AG09309 (cell line): ENCODE data around the gene RAB23.

ENCODE experiments used
- DNase-seq: peaks from one replicate; pipeline ENCODE4 v3.0.0-alpha.2; 2010; ENCODE audit warnings: low read depth
- H3K4me3 ChIP-seq: 2 replicates; pipeline ENCODE4 v1.5.1; 2011; ENCODE audit warnings: mild to moderate bottlenecking, low read depth, low read length, moderate library complexity; ENCODE audit not compliant: control insufficient read depth
- TF ChIP-seq, protein P1 (sequence below): IDR thresholded peaks from 2 replicates; pipeline ENCODE4 v1.5.1; 2011; ENCODE audit warnings: mild to moderate bottlenecking, low read depth, low read length, inconsistent platforms; ENCODE audit not compliant: insufficient read depth, control insufficient read depth; ENCODE audit errors: missing control alignments

RAB23 gene

DNA sequence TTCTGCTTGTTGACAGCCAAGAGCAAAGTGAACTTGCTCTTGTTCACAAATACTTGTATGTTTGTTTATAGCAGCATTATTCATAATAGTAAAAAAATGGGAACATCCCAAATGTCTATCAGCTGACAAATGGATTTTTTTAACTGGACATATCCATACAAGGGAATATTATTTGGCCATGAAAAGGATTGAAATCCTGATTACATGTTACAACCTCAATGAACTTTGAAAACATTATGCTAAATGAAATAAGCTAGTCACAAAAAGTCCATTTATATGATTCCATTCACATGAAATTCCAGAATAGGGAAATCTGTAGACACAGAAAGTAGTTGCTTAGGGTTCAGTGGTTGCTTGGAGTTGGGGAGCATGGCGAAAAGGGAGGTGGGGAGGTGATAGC lies 78.4 kb downstream of the RAB23 start:
- H3K4me3 ChIP-seq = no peak overlapping the region
- TF ChIP-seq, protein P1, sequence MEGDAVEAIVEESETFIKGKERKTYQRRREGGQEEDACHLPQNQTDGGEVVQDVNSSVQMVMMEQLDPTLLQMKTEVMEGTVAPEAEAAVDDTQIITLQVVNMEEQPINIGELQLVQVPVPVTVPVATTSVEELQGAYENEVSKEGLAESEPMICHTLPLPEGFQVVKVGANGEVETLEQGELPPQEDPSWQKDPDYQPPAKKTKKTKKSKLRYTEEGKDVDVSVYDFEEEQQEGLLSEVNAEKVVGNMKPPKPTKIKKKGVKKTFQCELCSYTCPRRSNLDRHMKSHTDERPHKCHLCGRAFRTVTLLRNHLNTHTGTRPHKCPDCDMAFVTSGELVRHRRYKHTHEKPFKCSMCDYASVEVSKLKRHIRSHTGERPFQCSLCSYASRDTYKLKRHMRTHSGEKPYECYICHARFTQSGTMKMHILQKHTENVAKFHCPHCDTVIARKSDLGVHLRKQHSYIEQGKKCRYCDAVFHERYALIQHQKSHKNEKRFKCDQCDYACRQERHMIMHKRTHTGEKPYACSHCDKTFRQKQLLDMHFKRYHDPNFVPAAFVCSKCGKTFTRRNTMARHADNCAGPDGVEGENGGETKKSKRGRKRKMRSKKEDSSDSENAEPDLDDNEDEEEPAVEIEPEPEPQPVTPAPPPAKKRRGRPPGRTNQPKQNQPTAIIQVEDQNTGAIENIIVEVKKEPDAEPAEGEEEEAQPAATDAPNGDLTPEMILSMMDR = no peak
- no peak for DNase-seq

DNA sequence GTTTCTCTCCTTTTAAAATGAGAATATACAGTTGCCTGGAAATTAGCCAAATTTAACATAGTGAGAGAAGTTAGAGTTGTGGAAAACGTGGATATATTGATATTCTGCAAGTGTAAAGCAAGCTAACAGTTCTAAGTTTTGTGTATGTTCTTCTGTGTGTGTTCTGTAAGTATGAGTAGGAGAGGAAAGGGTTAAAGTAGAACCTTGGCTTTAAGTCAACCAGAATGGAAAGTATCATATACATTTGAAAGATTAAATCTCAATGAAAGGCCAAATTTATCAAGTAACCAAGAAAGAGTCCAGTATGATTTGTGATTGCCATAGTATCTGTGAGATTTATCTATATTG lies 80.0 kb downstream of the RAB23 start:
- no peak overlapping the region for H3K4me3 ChIP-seq
- TF ChIP-seq, protein P1 = no peak
- DNase-seq = no peak

DNA sequence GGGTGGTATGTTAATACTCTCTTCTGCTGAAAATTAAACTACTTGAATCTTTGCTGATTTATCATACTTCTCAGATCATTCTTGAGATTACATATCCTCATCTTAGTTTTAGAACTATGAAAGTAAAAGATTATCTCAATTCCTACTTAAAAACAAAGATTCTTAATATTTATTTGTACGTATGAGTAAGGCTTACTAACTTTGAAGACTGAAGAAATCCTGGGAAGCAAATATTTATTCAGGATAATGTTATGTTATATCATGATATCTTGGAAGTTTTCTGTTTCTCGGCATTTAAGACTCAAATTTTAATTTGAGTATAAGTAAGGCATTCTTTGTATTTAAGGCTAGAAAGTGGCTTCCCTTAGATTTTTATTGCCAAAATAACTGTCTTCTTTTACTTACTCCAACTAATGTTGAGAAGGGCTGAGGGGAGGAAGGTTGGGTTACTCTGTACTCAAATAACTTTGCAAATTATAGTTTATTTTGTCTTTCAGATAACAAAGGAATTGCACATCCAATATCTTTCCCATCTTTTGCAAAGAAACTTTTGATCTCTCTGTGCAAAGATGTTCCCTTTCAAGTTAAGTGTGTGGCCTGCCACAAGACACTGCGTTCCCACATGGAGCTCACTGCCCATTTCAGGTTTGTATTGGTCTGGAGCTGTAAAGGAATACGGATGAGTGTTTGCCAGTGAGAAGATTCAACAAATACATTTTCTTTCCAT lies 80.5 kb downstream of the RAB23 start:
- TF ChIP-seq, protein P1 = no peak
- no peak overlapping the region for H3K4me3 ChIP-seq
- no peak for DNase-seq

DNA sequence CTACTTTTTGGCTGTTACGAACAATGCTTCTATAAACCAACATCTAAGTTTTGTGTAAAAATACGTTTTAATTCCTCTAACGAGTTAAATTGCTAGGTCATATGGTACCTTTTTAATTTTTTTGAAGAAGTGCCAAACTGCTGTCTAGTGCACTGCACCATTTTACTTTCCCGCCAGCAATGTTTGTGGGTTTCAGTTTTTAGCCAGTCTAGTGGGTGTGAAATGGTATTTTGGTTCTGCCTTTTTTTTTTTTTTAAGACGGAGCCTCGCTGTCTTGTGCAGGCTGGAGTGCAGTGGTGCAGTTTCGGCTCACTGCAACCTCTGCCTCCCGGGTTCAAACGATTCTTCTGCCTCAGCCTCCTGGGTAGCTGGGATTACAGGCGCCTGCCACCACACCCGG lies 84.1 kb downstream of the RAB23 start:
- DNase-seq = no peak
- TF ChIP-seq, protein P1 = no peak
- no peak overlapping the region for H3K4me3 ChIP-seq

DNA sequence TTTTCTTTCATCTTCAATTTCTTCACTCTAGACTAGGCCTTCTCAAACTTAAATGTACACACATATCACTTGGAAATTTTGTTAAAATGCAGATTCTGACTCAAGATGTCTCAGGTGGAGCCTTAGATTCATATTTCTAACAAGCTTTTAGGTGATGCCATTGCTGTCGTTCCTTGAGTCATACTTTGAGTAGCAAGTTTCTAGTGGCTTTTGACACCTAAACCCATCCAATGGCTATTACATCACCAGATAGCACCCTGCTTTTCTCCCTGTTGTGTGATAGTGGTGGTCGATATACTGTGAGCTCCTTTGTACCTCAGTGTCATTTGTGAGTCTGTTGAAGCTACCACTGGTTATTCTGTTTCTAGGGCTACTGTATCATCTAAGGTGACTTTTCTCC lies 84.8 kb downstream of the RAB23 start:
- DNase-seq = no peak
- no peak overlapping the region for H3K4me3 ChIP-seq
- TF ChIP-seq, protein P1 = no peak
